Ovary (tissue), 9 donors: ENCODE measurements around the gene CREBRF. TPM values are rescaled to one million over a fixed set of nuclear protein-coding genes. Genes with fewer than 3 reads are reported as not detected.

Experiments
- DNase-seq, 5 donors: peaks; one replicate each; pipeline ENCODE4 v3.0.0-alpha.2; 2019 to 2020
- H3K27ac ChIP-seq, 2 donors: fragments of 200-600 bp; one replicate each; pipeline versions ENCODE4 v1.5.1 to v1.8.0; 2019 to 2022
- H3K27me3 ChIP-seq: fragments of 200-600 bp; one replicate; pipeline ENCODE4 v1.8.0; 2022
- H3K36me3 ChIP-seq: fragments of 200-600 bp; sonication (generic); one replicate; pipeline ENCODE4 v1.5.1; 2019
- H3K4me1 ChIP-seq: one replicate; pipeline ENCODE4 v1.8.1; 2013; ENCODE audit warnings: mild to moderate bottlenecking, moderate library complexity; ENCODE audit not compliant: insufficient read depth
- H3K4me3 ChIP-seq: fragments of 200-600 bp; sonication (generic); one replicate; pipeline ENCODE4 v1.5.1; 2017
- H3K9me3 ChIP-seq, 2 donors: fragments of 200-600 bp in 1 of 2; sonication (generic) in 1 of 2; one replicate each; pipeline versions ENCODE4 v1.5.1 to v1.8.1; 2013 to 2019; ENCODE audit warnings: mild to moderate bottlenecking in 1 of 2, moderate library complexity in 1 of 2
- CTCF ChIP-seq, 3 donors: fragments of 450-650 bp in 2 of 3; fragments of 200-600 bp in 1 of 3; IDR thresholded peaks; one replicate each; pipeline versions ENCODE4 v1.5.1 to v1.8.0; 2016 to 2022; ENCODE audit warnings: antibody characterized with exemption in 3 of 3, mild to moderate bottlenecking in 1 of 3
- EP300 ChIP-seq: sonication (generic); formaldehyde crosslinking; IDR thresholded peaks from one replicate; pipeline ENCODE4 v1.6.1; 2017; ENCODE audit warnings: antibody characterized with exemption
- POLR2A ChIP-seq: fragments of 450-650 bp; IDR thresholded peaks from one replicate; pipeline ENCODE4 v1.6.1; 2017; ENCODE audit warnings: antibody characterized with exemption, mild to moderate bottlenecking, moderate library complexity
- WGBS, 3 donors: extraction: QIAGEN DNeasy Blood & Tissue Kit in 1 of 3; methylation state at CpG; one replicate each; pipeline versions ENCODE4 v1.1.5 to v1.1.7; 2013 to 2017; 5-methylcytosine and 5-hydroxymethylcytosine counted together
- intact Hi-C, 4 donors: fragments of 100-400 bp; cut with DNase I; formaldehyde crosslinking; loops; one replicate each; pipeline versions ENCODE4 v1.11.0 to v1.15.1; 2022 to 2023
- polyA plus RNA-seq, 2 donors: library from polyadenylated mRNA; stranded (reverse); fragments of 200-250 nt in 1 of 2; fragments of 350-450 nt in 1 of 2; fragmentation: Illumina TruSeq in 1 of 2; extraction: RNeasy Lipid Tissue Mini Kit (QIAGEN cat#74804) in 1 of 2; gene quantifications; one replicate each; pipeline ENCODE4 v1.2.3, GENCODE V29; 2013 to 2014
- total RNA-seq, 7 donors: library from RNA; depleted of rRNA in 2 of 7; stranded (reverse); fragments of >200 nt in 2 of 7; fragmentation: NEBNext Ultra II Directional in 3 of 7; extraction: Animal tissue kit (Norgen Biotek cat#: 25700) in 3 of 7; gene quantifications; one replicate each; pipeline versions ENCODE4 v1.1.0 to v1.2.4, GENCODE V29; 2016 to 2023
- donor health status: DM: no; HTN: no; CAD: no; lungs with moderate emphysema.
- donor health status: DM: no; HTN: no; CAD: no.
- donor health status: Bipolar disorder and iron deficiency.
- donor health status: DM: yes; HTN: yes; CAD: no.
- donor health status: DM: no; HTN: no; CAD: no.
- donor health status: DM: yes; HTN: yes; CAD: no.

CREBRF gene
- total and polyA plus RNA-seq, 9 donors: 12.3 to 45.9 (median 31.3) TPM

- Histone ChIP-seq H3K36me3 (no peaks in the 10 kb centered on the region), H3K9me3 (no peaks in the 10 kb centered on the region), H3K27ac (no peak overlapping the region), H3K27me3 (no peaks in the 10 kb centered on the region), H3K4me1 (peaks cover 4% of the 10 kb centered on the region), H3K4me3 (no peak overlapping the region)
- intact Hi-C loops: no loop called here
- DNase-seq: no peak
- WGBS, 3 donors: 69 to 88% (median 81%) methylated on average over 6 of the region's 6 CpGs
- TF ChIP-seq EP300 (no peak), CTCF (IDR thresholded peaks at IDR 0.05) (no peak), POLR2A (no peak)
These were observed 8.4 kb upstream of the CREBRF start for GRCh38 chr5:173047838-173048105.

GRCh38 chr5:173050791-173051190 is 5.4 kb upstream of the CREBRF start:
- no peaks in the 10 kb centered on the region for H3K27me3 ChIP-seq
- no peaks in the 10 kb centered on the region for H3K36me3 ChIP-seq
- no peak for DNase-seq
- intact Hi-C loops: loop anchor here in 1 of 4 donors (10.0 kb wide), 2 partner anchors 66 to 326 kb away; partner anchors contain the start of gene ATP6V0E1
- 3 to 22% (median 9%) methylated on average over 2 of the region's 2 CpGs for WGBS, 3 donors
- peak overlapping the region in 1 of 2 donors; percentile 65 for H3K27ac ChIP-seq
- no peak for TF ChIP-seq POLR2A
- TF ChIP-seq CTCF (IDR thresholded peaks at IDR 0.05): no peak
- no peak for TF ChIP-seq EP300
- H3K4me1 ChIP-seq: peaks cover 4% of the 10 kb centered on the region
- H3K4me3 ChIP-seq: no peak overlapping the region
- no peaks in the 10 kb centered on the region for H3K9me3 ChIP-seq

- H3K36me3 ChIP-seq: no peaks in the 10 kb centered on the region
- H3K9me3 ChIP-seq: no peaks in the 10 kb centered on the region
- 36 to 66% (median 47%) methylated on average over 5 of the region's 5 CpGs for WGBS, 3 donors
- DNase-seq: no peak
- TF ChIP-seq CTCF (IDR thresholded peaks at IDR 0.05) (no peak), POLR2A (no peak), EP300 (no peak)
- intact Hi-C loops: loop anchor here in 1 of 4 donors (10.0 kb wide), 2 partner anchors 67 to 327 kb away; partner anchors contain the start of gene ATP6V0E1
- H3K4me1 ChIP-seq: peaks cover 4% of the 10 kb centered on the region
- H3K4me3 ChIP-seq: no peak overlapping the region
- no peak overlapping the region for H3K27ac ChIP-seq
- no peaks in the 10 kb centered on the region for H3K27me3 ChIP-seq
These were observed 4.4 kb upstream of the CREBRF start for GRCh38 chr5:173051746-173052145.

GRCh38 chr5:173053041-173053440 is 3.1 kb upstream of the CREBRF start:
- Histone ChIP-seq H3K27ac (no peak overlapping the region), H3K4me3 (no peak overlapping the region), H3K9me3 (no peaks in the 10 kb centered on the region), H3K36me3 (no peaks in the 10 kb centered on the region), H3K4me1 (peaks cover 4% of the 10 kb centered on the region), H3K27me3 (no peaks in the 10 kb centered on the region)
- intact Hi-C loops: loop anchor here in 1 of 4 donors (10.0 kb wide), 2 partner anchors 68 to 328 kb away; partner anchors contain the start of gene ATP6V0E1
- 56 to 78% (median 62%) methylated on average over 3 of the region's 3 CpGs for WGBS, 3 donors
- TF ChIP-seq POLR2A: no peak
- no peak for TF ChIP-seq EP300
- TF ChIP-seq CTCF (IDR thresholded peaks at IDR 0.05): no peak
- no peak for DNase-seq
